Ascending aorta (tissue), 2 donors: ENCODE data around the gene RAPSN. TPM values are rescaled to one million over a fixed set of nuclear protein-coding genes. Genes with fewer than 3 reads are reported as not detected.

Experiments used
- DNase-seq, 2 donors: peaks; one replicate each; pipeline ENCODE4 v3.0.0-alpha.2; 2019; ENCODE audit warnings: low spot score in 2 of 2
- H3K27ac ChIP-seq, 2 donors: fragments of 200-600 bp; sonication (generic); one replicate each; pipeline ENCODE4 v1.5.1; 2016 to 2017; ENCODE audit warnings: mild to moderate bottlenecking in 1 of 2
- H3K27me3 ChIP-seq: fragments of 200-600 bp; sonication (generic); one replicate; pipeline ENCODE4 v1.5.1; 2017
- H3K36me3 ChIP-seq, 2 donors: fragments of 200-600 bp; sonication (generic); one replicate each; pipeline ENCODE4 v1.5.1; 2016
- H3K4me1 ChIP-seq, 2 donors: fragments of 200-600 bp; sonication (generic); one replicate each; pipeline ENCODE4 v1.5.1; 2016 to 2017; ENCODE audit warnings: mild to moderate bottlenecking in 1 of 2
- H3K4me3 ChIP-seq, 2 donors: fragments of 200-600 bp; sonication (generic); one replicate each; pipeline ENCODE4 v1.5.1; 2016 to 2017; ENCODE audit warnings: mild to moderate bottlenecking in 1 of 2
- H3K9me3 ChIP-seq, 2 donors: fragments of 200-600 bp; sonication (generic); one replicate each; pipeline ENCODE4 v1.5.1; 2016
- CTCF ChIP-seq, 3 experiments: fragments of 200-600 bp in 2 of 3; fragments of 450-650 bp in 1 of 3; sonication (generic) in 2 of 3; IDR thresholded peaks; one replicate each; pipeline ENCODE4 v1.5.1; 2016 to 2019; ENCODE audit warnings: antibody characterized with exemption in 3 of 3, mild to moderate bottlenecking in 1 of 3, moderate library complexity in 1 of 3
- intact Hi-C: fragments of 100-400 bp; cut with DNase I; formaldehyde crosslinking; loops from one replicate; pipeline ENCODE4 v1.15.1; 2023
- total RNA-seq: library from RNA; depleted of rRNA; stranded (reverse); fragments of >200 nt; gene quantifications from one replicate; pipeline ENCODE4 v1.1.0, GENCODE V29; 2016

RAPSN gene
- total RNA-seq, 1 donor from 2014 or later = not detected

GRCh38 chr11:47398551-47398950 is 50.4 kb downstream of the RAPSN start:
- Histone ChIP-seq H3K27ac (no peak overlapping the region), H3K9me3 (no peaks in the 10 kb centered on the region), H3K4me1 (peaks cover 4 to 9% of the 10 kb centered on the region in 2 donors), H3K4me3 (no peak overlapping the region), H3K36me3 (no peaks in the 10 kb centered on the region), H3K27me3 (no peaks in the 10 kb centered on the region)
- TF ChIP-seq CTCF (IDR thresholded peaks at IDR 0.05) = no peak
- no peak for DNase-seq
- intact Hi-C loops = no loop called here

- H3K27ac ChIP-seq = no peak overlapping the region
- intact Hi-C loops = no loop called here
- H3K27me3 ChIP-seq = no peaks in the 10 kb centered on the region
- H3K36me3 ChIP-seq = no peaks in the 10 kb centered on the region
- H3K4me3 ChIP-seq = no peak overlapping the region
- no peaks in the 10 kb centered on the region for H3K9me3 ChIP-seq
- peaks cover 4 to 9% of the 10 kb centered on the region in 2 donors for H3K4me1 ChIP-seq
- DNase-seq = no peak
- TF ChIP-seq CTCF (IDR thresholded peaks at IDR 0.05) = no peak
Measured at GRCh38 chr11:47398011-47398410, 50.9 kb downstream of the RAPSN start.

GRCh38 chr11:47396049-47396320 is 53.0 kb downstream of the RAPSN start:
- Histone ChIP-seq H3K27ac (peak overlapping the region in 1 of 2 donors; percentile 76), H3K36me3 (no peaks in the 10 kb centered on the region), H3K4me1 (peaks cover 4 to 8% of the 10 kb centered on the region in 2 donors), H3K27me3 (no peaks in the 10 kb centered on the region), H3K9me3 (no peaks in the 10 kb centered on the region), H3K4me3 (no peak overlapping the region)
- no peak for DNase-seq
- no peak for TF ChIP-seq CTCF (IDR thresholded peaks at IDR 0.05)
- intact Hi-C loops = no loop called here

DNA sequence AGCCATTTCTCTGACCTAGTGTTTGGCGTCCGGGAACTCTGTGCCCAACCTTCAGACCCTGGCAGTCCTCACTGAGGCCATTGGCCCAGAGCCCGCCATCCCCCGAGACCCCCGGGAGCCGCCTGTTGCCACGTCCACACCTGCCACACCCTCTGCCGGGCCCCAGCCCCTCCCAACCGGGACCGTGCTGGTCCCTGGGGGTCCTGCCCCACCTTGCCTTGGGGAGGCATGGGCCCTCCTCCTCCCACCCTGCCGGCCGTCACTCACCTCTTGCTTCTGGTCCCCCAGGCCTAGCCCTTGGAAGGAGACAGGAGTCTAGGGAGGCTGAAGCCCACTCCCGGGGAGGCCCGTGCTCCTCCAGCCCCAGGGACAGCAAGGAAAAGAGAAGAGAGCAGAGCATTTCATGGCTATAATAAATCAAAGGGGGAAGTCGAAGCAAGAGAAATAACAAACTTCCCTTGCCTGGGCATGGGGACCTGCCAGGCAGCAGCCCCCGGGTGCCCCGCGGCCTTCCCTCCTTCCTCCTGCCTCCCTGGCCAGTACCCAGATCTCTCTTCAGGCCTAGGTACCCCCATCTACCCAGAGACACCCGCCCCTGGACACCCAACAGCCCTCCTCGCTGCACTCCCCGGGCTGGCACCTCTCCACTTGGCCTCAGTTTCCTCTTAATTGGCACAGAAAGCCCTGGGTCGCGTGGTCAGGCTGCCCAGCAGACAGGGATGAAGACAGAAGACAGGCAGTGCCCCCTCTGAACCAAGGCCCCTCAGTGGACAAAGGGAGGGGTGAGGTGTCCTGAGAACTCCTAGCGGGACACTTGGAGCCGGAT is 53.5 kb downstream of the RAPSN start:
- TF ChIP-seq CTCF (IDR thresholded peaks at IDR 0.05) = no peak
- Histone ChIP-seq H3K9me3 (no peaks in the 10 kb centered on the region), H3K27ac (peak overlapping the region; percentile 76 to 80), H3K4me1 (peaks cover 0 to 4% of the 10 kb centered on the region in 2 donors), H3K4me3 (peak overlapping the region in 1 of 2 donors; percentile 11), H3K27me3 (no peaks in the 10 kb centered on the region), H3K36me3 (no peaks in the 10 kb centered on the region)
- no peak for DNase-seq
- intact Hi-C loops = no loop called here

- intact Hi-C loops = no loop called here
- Histone ChIP-seq H3K9me3 (no peaks in the 10 kb centered on the region), H3K4me1 (no peaks in the 10 kb centered on the region), H3K4me3 (peak overlapping the region in 1 of 2 donors; percentile 11), H3K36me3 (no peaks in the 10 kb centered on the region), H3K27me3 (no peaks in the 10 kb centered on the region), H3K27ac (peak overlapping the region; percentile 76 to 80)
- peak in 1 of 2 donors; percentile 80 for DNase-seq
- TF ChIP-seq CTCF (IDR thresholded peaks at IDR 0.05) = no peak
Measured at GRCh38 chr11:47394322-47395222, 54.4 kb downstream of the RAPSN start.
